Testis (tissue), 2 donors: ENCODE results near the gene EEA1.

Experiments
- CTCF ChIP-seq, 3 experiments: fragments of 450-650 bp in 2 of 3; fragments of 200-600 bp in 1 of 3; sonication (generic) in 1 of 3; IDR thresholded peaks; one replicate each; pipeline ENCODE4 v1.5.1; 2016 to 2019; ENCODE audit warnings: antibody characterized with exemption in 3 of 3, mild to moderate bottlenecking in 2 of 3, moderate library complexity in 1 of 3
- POLR2A ChIP-seq: fragments of 450-650 bp; IDR thresholded peaks from one replicate; pipeline ENCODE4 v1.6.1; 2017; ENCODE audit warnings: antibody characterized with exemption, mild to moderate bottlenecking, moderate library complexity

GRCh38 chr12:92747151-92747550 lies 181.9 kb downstream of the EEA1 start:
- no peak for TF ChIP-seq CTCF (IDR thresholded peaks at IDR 0.05)
- no peak for TF ChIP-seq POLR2A
